Esophagus mucosa (tissue), 1 donor: ENCODE data around the gene AXIN1. TPM values are rescaled to one million over a fixed set of nuclear protein-coding genes. Genes with fewer than 3 reads are reported as not detected.
"Not testable (repeated sequence)": the region's sequence is repeated elsewhere in the genome, so short reads cannot be mapped to it uniquely, and the experiment has no call there.

Experiments
- ATAC-seq: fragments of 200-7000 bp; cut with Tn5 transposase; one replicate; pipeline ENCODE4 v1.9.1; 2020
- total RNA-seq: library from RNA; stranded (reverse); gene quantifications from one replicate; pipeline ENCODE4 v1.2.4, GENCODE V29; 2023
- donor health status: DM: yes; HTN: yes; CAD: no.

The AXIN1 gene, protein sequence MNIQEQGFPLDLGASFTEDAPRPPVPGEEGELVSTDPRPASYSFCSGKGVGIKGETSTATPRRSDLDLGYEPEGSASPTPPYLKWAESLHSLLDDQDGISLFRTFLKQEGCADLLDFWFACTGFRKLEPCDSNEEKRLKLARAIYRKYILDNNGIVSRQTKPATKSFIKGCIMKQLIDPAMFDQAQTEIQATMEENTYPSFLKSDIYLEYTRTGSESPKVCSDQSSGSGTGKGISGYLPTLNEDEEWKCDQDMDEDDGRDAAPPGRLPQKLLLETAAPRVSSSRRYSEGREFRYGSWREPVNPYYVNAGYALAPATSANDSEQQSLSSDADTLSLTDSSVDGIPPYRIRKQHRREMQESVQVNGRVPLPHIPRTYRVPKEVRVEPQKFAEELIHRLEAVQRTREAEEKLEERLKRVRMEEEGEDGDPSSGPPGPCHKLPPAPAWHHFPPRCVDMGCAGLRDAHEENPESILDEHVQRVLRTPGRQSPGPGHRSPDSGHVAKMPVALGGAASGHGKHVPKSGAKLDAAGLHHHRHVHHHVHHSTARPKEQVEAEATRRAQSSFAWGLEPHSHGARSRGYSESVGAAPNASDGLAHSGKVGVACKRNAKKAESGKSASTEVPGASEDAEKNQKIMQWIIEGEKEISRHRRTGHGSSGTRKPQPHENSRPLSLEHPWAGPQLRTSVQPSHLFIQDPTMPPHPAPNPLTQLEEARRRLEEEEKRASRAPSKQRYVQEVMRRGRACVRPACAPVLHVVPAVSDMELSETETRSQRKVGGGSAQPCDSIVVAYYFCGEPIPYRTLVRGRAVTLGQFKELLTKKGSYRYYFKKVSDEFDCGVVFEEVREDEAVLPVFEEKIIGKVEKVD
- 15.3 TPM for total RNA-seq

DNA sequence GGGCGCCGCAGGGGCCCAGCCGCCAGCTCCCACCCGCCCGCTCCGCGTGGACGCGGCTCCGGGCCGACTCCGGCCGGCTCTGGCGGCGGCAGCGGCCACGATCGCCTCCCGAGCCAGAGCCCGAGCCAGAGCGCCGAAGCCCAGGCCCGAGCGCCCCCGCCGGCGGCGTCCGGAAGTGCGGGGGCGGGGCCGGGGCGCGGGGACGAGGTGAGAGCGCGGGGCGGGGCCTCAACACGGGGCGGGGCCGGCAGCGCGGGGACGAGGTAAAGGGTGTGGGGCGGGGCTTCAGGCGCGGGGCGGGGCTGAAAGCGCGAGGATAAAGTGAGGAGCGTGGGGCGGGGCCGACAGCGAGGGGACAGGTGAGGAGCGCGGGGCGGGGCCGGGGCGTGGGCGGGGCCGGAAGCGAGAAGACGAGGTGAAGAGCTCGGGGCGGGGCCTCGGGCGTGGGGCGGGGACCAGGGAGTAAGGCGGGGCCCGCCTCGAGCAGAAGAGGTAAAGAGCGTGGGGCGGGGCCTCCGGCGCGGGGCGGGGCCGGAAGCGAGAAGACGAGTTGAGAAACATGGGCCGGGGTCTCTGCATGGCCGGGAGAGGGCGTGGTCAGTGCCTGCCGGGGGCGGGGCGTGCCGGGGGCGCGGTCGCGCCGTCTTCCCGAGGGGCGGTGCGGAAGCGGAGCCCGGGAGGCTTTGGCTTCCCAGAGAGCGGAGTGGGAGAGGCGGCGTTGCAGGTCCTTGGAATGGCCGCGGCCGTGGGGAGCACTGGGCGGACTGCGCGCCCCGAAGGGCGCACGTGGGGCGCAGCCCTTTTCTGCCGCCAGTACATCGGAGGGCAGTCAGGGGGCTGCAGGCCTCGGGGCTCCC, at the start of gene AXIN1:
AXIN1 (minus strand) TSS at position 177 of the 857 bp plus-strand sequence. CDS start 5,698 bp downstream, outside the sequence.
- ATAC-seq, result peak; percentile 92

- ATAC-seq, result peak; percentile 92
These were observed 49.2 kb upstream of the AXIN1 start, which contains the start of gene DECR2 for GRCh38 chr16:401468-402348. Gene DECR2 (plus strand): TSS chr16:401885. CDS start chr16:401964, 79 bp downstream.

DNA sequence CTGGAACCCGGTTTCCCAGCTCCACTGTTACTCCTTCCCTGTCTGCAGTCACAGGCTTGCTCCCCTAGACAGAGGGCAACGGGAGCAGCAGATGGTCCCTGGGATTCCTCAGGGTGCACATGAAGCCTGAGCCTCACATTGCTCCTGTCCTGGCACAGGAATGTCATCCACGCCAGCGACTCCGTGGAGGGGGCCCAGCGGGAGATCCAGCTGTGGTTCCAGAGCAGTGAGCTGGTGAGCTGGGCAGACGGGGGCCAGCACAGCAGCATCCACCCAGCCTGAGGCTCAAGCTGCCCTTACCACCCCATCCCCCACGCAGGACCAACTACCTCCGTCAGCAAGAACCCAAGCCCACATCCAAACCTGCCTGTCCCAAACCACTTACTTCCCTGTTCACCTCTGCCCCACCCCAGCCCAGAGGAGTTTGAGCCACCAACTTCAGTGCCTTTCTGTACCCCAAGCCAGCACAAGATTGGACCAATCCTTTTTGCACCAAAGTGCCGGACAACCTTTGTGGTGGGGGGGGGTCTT, 47.6 kb upstream of the AXIN1 start:
- peak; percentile 2 for ATAC-seq

GRCh38 chr16:399340-400019, 47.0 kb upstream of the AXIN1 start:
- ATAC-seq, result no peak

DNA sequence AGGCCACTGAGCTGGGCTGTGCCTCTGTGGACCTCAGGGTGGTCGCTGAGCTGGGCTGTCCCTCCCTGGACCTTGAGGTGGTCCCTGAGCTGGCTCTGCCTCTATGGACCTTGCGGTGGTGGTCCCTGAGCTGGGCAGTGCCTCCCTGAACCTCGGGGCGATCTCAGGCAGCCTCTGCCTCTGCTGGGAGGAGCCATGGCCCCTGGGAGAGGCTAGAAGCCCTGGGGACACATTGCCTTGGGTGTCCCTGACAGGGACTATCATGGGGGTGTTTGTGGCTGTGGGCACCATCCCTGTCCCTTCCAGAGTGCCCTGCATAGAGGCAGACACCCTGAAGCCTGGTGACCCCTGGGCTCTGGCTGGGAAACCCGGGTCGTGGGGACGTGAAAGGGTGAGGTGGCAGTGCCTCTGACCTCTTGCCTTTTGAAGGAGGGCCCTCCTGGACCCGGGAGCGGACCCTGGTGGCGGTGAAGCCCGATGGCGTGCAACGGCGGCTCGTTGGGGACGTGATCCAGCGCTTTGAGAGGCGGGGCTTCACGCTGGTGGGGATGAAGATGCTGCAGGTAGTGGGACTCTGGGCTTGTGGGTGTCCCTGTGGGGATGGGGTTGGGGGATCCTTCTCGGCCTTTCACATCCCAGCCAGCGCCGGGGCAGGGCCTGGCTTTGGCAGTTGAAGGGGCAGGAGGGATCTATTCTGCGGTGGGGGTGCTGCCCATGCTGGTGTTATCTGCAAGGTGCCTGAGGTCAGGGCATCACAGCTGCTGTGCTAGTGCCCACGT, 46.2 kb upstream of the AXIN1 start:
- ATAC-seq, result no peak

DNA sequence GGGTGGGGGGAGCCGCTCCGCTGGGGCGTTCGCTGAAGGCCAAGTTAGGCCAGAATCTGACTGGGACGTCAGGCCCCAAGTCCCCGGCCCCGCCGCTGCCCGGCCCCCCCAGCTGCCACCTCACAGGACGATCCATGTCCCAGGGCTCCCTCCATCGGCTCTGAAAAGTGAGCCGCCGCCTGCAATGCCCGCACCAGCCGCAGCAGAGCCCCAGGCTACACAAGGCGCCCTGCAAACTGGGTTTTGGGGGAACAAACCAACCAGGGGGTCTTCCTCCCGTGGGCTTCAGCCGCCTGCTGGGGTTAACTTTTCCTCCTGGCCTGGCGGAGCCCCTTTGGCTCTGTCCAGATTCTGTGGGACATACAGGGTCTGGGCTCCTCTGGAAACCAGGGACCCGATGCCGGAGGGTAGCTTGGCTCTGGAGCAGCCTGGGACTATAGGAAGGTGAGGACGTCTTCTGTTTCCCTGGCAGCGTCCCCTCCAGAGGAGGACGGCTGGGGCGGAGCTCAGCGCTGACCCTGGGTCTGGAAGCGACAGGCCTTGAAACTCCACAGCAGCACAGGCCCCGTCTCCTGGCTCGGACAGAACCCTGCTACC, 45.3 kb upstream of the AXIN1 start:
- no peak for ATAC-seq

- no peak for ATAC-seq
These were observed 44.7 kb upstream of the AXIN1 start, which contains the start of gene NME4 for GRCh38 chr16:397135-397661. Gene NME4 (plus strand): TSS chr16:397199. CDS start chr16:397223, 24 bp downstream.

DNA sequence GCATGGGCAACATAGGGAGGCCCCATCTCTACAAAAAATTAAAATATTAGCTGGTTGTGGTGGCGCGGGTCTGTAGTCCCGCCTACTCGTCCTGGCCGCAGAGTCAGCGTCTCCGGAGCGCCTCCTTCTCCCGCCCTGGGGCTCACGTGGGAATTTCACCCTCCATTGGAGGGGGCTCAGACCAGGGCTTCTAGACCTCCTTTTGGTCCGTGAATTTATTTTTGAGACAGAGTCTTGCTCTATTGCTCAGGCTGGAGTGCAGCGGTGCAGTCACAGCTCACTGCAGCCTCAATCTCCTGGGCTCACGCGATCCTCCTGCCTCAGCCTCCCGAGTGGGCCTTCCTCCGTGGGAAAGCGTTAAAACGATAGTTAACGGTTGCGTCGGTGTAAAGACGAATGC, 44.1 kb upstream of the AXIN1 start:
- no peak for ATAC-seq

DNA sequence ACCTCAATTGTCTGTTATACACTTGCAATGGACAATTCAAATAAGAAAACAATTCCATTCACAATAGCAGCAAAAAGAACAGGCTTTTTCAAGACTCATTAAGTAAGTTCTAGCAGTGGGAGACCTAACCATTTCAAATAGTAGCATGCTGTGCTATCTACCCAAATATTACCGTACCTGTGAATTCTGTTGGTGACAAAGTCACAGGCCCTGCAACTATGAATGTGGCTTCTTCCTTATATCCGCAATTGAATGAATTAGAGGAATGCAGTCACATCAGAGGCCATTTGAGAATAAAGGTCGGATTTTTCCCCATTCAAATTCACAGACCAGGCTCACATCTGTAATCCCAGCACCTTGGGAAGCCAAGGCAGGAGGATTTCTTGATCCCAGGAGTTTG, 43.7 kb upstream of the AXIN1 start:
- ATAC-seq, result no peak

GRCh38 chr16:392450-393030, 40.0 kb upstream of the AXIN1 start:
- ATAC-seq, result no peak

- ATAC-seq, result peak; percentile 79
These were observed 39.4 kb upstream of the AXIN1 start for GRCh38 chr16:391885-392335.

GRCh38 chr16:389352-389751, 36.8 kb upstream of the AXIN1 start:
- peak; percentile 9 for ATAC-seq

DNA sequence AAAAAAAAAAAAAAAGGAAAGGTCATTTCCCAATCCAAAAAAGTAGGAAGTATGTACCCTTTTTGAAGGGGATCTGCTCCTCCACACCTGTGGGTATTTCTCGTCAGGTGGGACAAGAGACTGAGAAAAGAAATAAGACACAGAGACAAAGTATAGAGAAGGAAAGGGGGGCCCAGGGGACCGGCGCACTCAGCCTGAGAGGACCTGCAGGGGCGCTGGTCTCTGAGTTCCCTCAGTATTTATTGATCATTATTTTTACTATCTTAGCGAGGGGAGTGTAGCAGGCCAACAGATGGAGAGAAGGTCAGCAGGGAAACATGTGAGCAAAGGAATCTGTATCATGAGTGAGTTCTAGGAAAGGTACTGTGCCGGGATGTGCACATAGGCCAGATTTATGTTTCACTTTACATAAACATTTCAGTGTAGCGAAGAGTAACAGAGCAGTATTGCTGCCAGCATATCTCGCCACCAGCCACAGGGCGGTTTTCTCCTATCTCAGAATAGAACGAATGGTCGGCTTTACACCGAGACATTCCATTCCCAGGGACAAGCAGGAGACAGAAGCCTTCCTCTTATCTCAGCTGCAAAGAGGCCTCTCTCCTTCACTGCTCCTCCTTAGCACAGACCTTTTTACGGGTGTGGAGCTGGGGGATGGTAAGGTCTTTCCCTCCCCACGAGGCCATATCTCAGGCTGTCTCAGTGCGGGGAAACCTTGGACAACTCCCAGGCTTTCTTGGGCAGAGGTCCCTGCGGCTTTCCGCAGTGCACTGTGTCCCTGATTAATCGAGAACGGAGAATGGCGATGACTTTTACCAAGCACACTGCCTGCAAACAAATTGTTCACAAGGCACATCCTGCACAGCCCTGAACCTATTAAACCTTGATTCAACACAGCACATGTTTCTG, 35.5 kb upstream of the AXIN1 start:
- not testable (repeated sequence) for ATAC-seq

DNA sequence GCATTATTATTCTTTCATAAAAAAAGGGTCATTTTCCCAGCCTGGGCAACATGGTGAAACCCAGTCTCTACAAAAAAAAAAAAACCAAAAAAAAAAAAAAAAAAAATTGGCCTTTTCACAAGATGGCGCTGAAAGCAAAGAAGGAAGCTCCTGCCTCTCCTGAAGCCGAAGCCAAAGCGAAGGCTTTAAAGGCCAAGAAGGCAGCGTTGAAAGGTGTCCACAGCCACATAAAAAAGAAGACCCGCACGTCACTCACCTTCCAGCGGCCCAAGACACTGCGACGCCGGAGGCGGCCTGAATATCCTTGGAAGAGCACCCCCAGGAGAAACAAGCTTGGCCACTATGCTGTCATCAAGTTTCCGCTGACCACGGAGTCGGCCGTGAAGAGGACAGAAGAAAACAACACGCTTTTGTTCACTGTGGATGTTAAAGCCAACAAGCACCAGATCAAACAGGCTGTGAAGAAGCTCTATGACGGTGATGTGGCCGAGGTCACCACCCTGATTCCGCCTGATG, 34.2 kb upstream of the AXIN1 start:
- ATAC-seq, result no peak

GRCh38 chr16:383326-384051, 31.0 kb upstream of the AXIN1 start:
- peak; percentile 76 for ATAC-seq
